K562 (cell line): ENCODE results near the gene SRCAP. TPM values are rescaled to one million over a fixed set of nuclear protein-coding genes. Genes with fewer than 3 reads are reported as not detected.

Experiments used
- ATAC-seq: fragments of 200-7000 bp; cut with Tn5 transposase; 3 replicates; pipeline ENCODE4 v1.9.1; 2020; ENCODE audit warnings: moderate library complexity
- BruUV-seq: library from RNA; stranded (reverse); fragments of 400-500 nt; replicated peaks from 2 replicates; lab custom pipeline; 2021; lab: Mats Ljungman, UMichigan
- CTCF ChIA-PET: fragments of 300-600 bp; formaldehyde crosslinking; extraction: SDS; loops from one replicate; lab custom pipeline; 2021; ENCODE audit warnings: low intra/inter-chr PET ratio; lab: Yijun Ruan, JAX
- POLR2A ChIA-PET: fragments of 300-600, 350-650 bp; sonication (Branson Sonifier 250); formaldehyde crosslinking; extraction: SDS; loops from one replicate; lab custom pipeline; 2021; ENCODE audit warnings: antibody characterized with exemption, inconsistent platforms; lab: Yijun Ruan, JAX
- DNase-seq, 4 experiments: peaks; one replicate each; pipeline versions ENCODE4 v3.0.0 to v3.0.0-alpha.2; 2011 to 2018; ENCODE audit warnings: low spot score in 3 of 4, mixed read lengths in 3 of 4; ENCODE audit errors: extremely low read depth in 1 of 4
- FAIRE-seq: peaks from 2 replicates; lab custom pipeline; 2011; peaks lifted over from hg19 to GRCh38; lab: Jason Lieb, UNC
- H2AFZ ChIP-seq: 2 replicates; pipeline ENCODE4 v1.6.0; 2011; ENCODE audit warnings: low read depth, low read length, control low read depth, inconsistent platforms
- H3K27ac ChIP-seq: fragments of 200-600 bp; 3 replicates; pipeline ENCODE4 v1.8.0; 2011; ENCODE audit warnings: low read depth, mild to moderate bottlenecking, control low read depth, inconsistent platforms, low read length, moderate library complexity, mixed read lengths; ENCODE audit errors: extremely low read depth
- H3K27me3 ChIP-seq, 2 experiments: fragments of 300-600 bp in 1 of 2; 2 replicates in 1 of 2; 3 replicates in 1 of 2; pipeline versions ENCODE4 v1.6.0 to v1.8.0; 2011; ENCODE audit warnings: inconsistent platforms in 2 of 2, low read length in 2 of 2, mild to moderate bottlenecking in 1 of 2, mixed read lengths in 1 of 2, moderate library complexity in 1 of 2; ENCODE audit not compliant: control insufficient read depth in 2 of 2, insufficient read depth in 2 of 2
- H3K36me3 ChIP-seq: fragments of 300-600 bp; 3 replicates; pipeline ENCODE4 v1.8.0; 2011; ENCODE audit warnings: mild to moderate bottlenecking, low read length, inconsistent platforms; ENCODE audit not compliant: control insufficient read depth, insufficient read depth
- H3K4me1 ChIP-seq, 2 experiments: fragments of 200-600 bp in 1 of 2; replicated peaks in 1 of 2; 2 replicates in 1 of 2; 3 replicates in 1 of 2; pipeline versions ENCODE4 v1.5.1 to v1.8.0; 2011; ENCODE audit warnings: inconsistent platforms in 2 of 2, low read length in 2 of 2, mild to moderate bottlenecking in 1 of 2, mixed read lengths in 1 of 2, moderate library complexity in 1 of 2; ENCODE audit not compliant: control insufficient read depth in 2 of 2, insufficient read depth in 2 of 2
- H3K4me2 ChIP-seq: 2 replicates; pipeline ENCODE4 v1.6.1; 2011; ENCODE audit warnings: low read length, control low read depth, inconsistent platforms, mixed read lengths; ENCODE audit not compliant: insufficient read depth
- H3K4me3 ChIP-seq: fragments of 200-600 bp; sonication (generic), shearing (Covaris generic); 2 replicates; pipeline ENCODE4 v1.5.1; 2016; ENCODE audit warnings: control low read depth, inconsistent platforms
- H3K79me2 ChIP-seq: fragments of 200-600 bp; 3 replicates; pipeline ENCODE4 v1.8.0; 2011; ENCODE audit warnings: low read length, inconsistent platforms; ENCODE audit not compliant: control insufficient read depth, insufficient read depth
- H3K9ac ChIP-seq, 2 experiments: 2 replicates each; pipeline versions ENCODE4 v1.6.0 to v1.6.1; 2011; ENCODE audit warnings: low read depth in 2 of 2, low read length in 2 of 2, control low read depth in 1 of 2, inconsistent platforms in 1 of 2, mild to moderate bottlenecking in 1 of 2, mixed read lengths in 1 of 2; ENCODE audit not compliant: insufficient read depth in 1 of 2
- H3K9me1 ChIP-seq: one replicate; pipeline ENCODE4 v1.6.0; 2011; ENCODE audit warnings: inconsistent platforms, mild to moderate bottlenecking, low read length, moderate library complexity; ENCODE audit not compliant: control insufficient read depth, insufficient read depth
- H3K9me3 ChIP-seq: replicated peaks from 2 replicates; pipeline ENCODE4 v1.5.1; 2011; ENCODE audit warnings: low read depth, low read length, inconsistent platforms; ENCODE audit not compliant: control insufficient read depth, insufficient read depth
- H4K20me1 ChIP-seq: replicated peaks from 2 replicates; pipeline ENCODE4 v1.6.1; 2011; ENCODE audit warnings: low read length, inconsistent platforms, mixed read lengths; ENCODE audit not compliant: control insufficient read depth, insufficient read depth
- CAMTA2 ChIP-seq: fragments of 250-450 bp; sonication (Bioruptor Pico); conservative IDR thresholded peaks from 2 replicates; pipeline ENCODE4 v1.5.1; 2022
- CBFA2T3 ChIP-seq: fragments of 450-650 bp; IDR thresholded peaks from 2 replicates; pipeline ENCODE4 v1.6.1; 2017
- MEIS2 ChIP-seq: fragments of 450-650 bp; IDR thresholded peaks from 2 replicates; pipeline ENCODE4 v1.6.1; 2014; ENCODE audit warnings: mild to moderate bottlenecking; ENCODE audit not compliant: partially characterized antibody
- PKNOX1 ChIP-seq: fragments of 450-650 bp; IDR thresholded peaks from 2 replicates; pipeline ENCODE4 v1.6.1; 2016
- RBM17 ChIP-seq: fragments of 200-400 bp; formaldehyde crosslinking; IDR thresholded peaks from 2 replicates; pipeline ENCODE4 v1.6.1; 2017; ENCODE audit warnings: low read depth, mild to moderate bottlenecking, low read length, borderline replicate concordance
- ZFP30 ChIP-seq: fragments of 250-450 bp; sonication (Bioruptor Pico); IDR thresholded peaks from 2 replicates; pipeline ENCODE4 v1.8.0; 2022; ENCODE audit warnings: moderate library complexity, mild to moderate bottlenecking, inconsistent platforms, borderline replicate concordance
- WGBS: fragments of 100-300 bp; shearing (Covaris generic); methylation state at CpG from one replicate; pipeline ENCODE4 v1.1.6; 2016; ENCODE audit warnings: low coverage, mixed read lengths; ENCODE audit not compliant: insufficient coverage; ENCODE audit errors: missing lambda C conversion rate; 5-methylcytosine and 5-hydroxymethylcytosine counted together
- in situ Hi-C: fragments of 300-500 bp; cut with MboI; formaldehyde crosslinking; loops from 4 replicates; pipeline ENCODE4 v1.15.0; 2018; ENCODE audit warnings: inconsistent platforms, mixed read lengths
- intact Hi-C: fragments of 100-400 bp; cut with micrococcal nuclease; formaldehyde crosslinking; loops from 2 replicates; pipeline ENCODE4 v1.14.2; 2022
- polyA plus RNA-seq, 8 experiments: library from polyadenylated mRNA; depleted of rRNA in 4 of 8; stranded (reverse) in 5 of 8; unstranded in 3 of 8; fragments of >200 nt; fragmentation: Nextera tagmentation in 2 of 8; fragmentation: Illumina TruSeq in 1 of 8; extraction: Ambion mirVana in 2 of 8; extraction: Trizol in 1 of 8; gene quantifications; 2 replicates each; pipeline versions ENCODE4 v1.2.1 to v1.2.3, GENCODE V29; 2011 to 2014; ENCODE audit warnings: inconsistent platforms in 1 of 8, missing spikeins in 1 of 8
- total RNA-seq, 7 experiments: library from RNA; depleted of rRNA in 6 of 7; stranded (reverse); fragments of >200 nt in 6 of 7; fragmentation: Illumina TruSeq in 2 of 7; extraction: Trizol in 2 of 7; gene quantifications; 2 replicates each; pipeline versions ENCODE4 v1.2.1 to v1.2.3, GENCODE V29; 2011 to 2021; ENCODE audit warnings: low replicate concordance in 1 of 7
- TF ChIP-seq, protein P1 (sequence below), 3 experiments: IDR thresholded peaks in 2 of 3; conservative IDR thresholded peaks in 1 of 3; 2 replicates each; pipeline ENCODE4 v1.5.1; 2011 to 2012; ENCODE audit warnings: low read length in 3 of 3, mild to moderate bottlenecking in 3 of 3, control low read depth in 2 of 3, improper control_type of control experiment in 1 of 3, inconsistent platforms in 1 of 3, low read depth in 1 of 3, mixed read lengths in 1 of 3, moderate library complexity in 1 of 3; ENCODE audit not compliant: insufficient read depth in 2 of 3
- TF ChIP-seq, protein P2 (sequence below): sonication (generic); formaldehyde crosslinking; IDR thresholded peaks from 2 replicates; pipeline ENCODE4 v1.8.0; 2023; ENCODE audit warnings: missing genetic modification reagents, mild to moderate bottlenecking, borderline replicate concordance
- TF ChIP-seq, protein P3 (sequence below): fragments of 450-650 bp; formaldehyde crosslinking; IDR thresholded peaks from 2 replicates; pipeline ENCODE4 v1.4.0; 2020; ENCODE audit warnings: mild to moderate bottlenecking, mixed read lengths

SRCAP gene
- total and polyA plus RNA-seq, 9 of the 15 experiments (the other 6 are each of a cell fraction or from before 2014, with no cell fraction given), result 0.21 to 62.6 (median 5.8) TPM

- TF ChIP-seq, protein P1, sequence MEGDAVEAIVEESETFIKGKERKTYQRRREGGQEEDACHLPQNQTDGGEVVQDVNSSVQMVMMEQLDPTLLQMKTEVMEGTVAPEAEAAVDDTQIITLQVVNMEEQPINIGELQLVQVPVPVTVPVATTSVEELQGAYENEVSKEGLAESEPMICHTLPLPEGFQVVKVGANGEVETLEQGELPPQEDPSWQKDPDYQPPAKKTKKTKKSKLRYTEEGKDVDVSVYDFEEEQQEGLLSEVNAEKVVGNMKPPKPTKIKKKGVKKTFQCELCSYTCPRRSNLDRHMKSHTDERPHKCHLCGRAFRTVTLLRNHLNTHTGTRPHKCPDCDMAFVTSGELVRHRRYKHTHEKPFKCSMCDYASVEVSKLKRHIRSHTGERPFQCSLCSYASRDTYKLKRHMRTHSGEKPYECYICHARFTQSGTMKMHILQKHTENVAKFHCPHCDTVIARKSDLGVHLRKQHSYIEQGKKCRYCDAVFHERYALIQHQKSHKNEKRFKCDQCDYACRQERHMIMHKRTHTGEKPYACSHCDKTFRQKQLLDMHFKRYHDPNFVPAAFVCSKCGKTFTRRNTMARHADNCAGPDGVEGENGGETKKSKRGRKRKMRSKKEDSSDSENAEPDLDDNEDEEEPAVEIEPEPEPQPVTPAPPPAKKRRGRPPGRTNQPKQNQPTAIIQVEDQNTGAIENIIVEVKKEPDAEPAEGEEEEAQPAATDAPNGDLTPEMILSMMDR (IDR thresholded peaks at IDR 0.05 in 2 of 3, conservative IDR thresholded peaks at IDR 0.05 in 1 of 3; ENCODE audit: insufficient read depth in 2 of 3, low read depth in 1 of 3, low read length in 3 of 3), result no peak
- TF ChIP-seq RBM17 (no peak), CAMTA2 (CRISPR knock-in tag) (no peak), CBFA2T3 (peak; percentile 45)
Measured at GRCh38 chr16:30691907-30692306, 7.1 kb upstream of the SRCAP start (continued).

DNA sequence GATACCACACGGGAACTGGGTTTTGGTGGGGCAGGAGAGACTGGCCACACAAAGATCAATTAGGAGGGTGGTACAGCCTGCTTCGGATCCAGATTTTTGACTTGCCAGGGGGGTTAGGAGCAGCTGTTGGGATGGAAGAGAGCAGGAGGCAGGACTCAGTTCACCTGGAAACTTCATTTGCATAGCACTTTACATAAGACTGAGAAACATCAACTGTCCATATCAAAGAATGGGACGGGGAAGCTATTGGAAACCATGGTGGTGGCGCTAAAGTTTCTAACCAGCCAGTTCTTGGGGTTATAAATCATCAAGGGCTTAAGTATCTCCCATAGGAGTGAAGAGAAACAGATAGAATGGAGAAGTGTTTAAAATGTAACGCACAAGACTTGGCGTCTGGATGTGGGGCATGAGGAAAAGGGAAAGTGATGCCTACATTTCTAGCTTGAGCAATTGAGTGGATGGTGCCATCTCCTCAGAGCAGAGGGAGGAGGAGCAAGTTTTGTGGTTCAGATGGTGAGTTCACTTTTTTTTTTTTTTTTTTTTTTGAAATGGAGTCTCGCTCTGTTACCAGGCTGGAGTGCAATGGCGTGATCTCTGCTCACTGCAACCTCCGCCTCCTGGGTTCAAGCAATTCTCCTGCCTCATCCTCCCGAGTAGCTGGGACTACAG, 6.4 kb upstream of the SRCAP start:
- ATAC-seq (no peak), DNase-seq (peak in 1 of 4 experiments; percentile 4), FAIRE-seq (no peak)
- no peaks in the 10 kb centered on the region for H3K36me3 ChIP-seq
- CTCF ChIA-PET, result no interaction called here
- POLR2A ChIA-PET, result interaction anchor here (0.8 to 1.5 kb wide), 5 partner anchors 8 to 297 kb away, joined by 3 to 6 read pairs (median 3); partner anchors contain the start of gene ZNF48
- intact Hi-C loops, result loop anchor here (10.0 kb wide), 1 partner anchor 158 kb away; the partner anchor contains the start of gene ZNF747
- H2AFZ ChIP-seq, result peak overlapping the region; percentile 66
- H3K4me3 ChIP-seq, result no peak overlapping the region
- WGBS, result 56% methylated on average over 7 of the region's 10 CpGs
- H4K20me1 ChIP-seq, result no peaks in the 10 kb centered on the region
- H3K9me3 ChIP-seq, result no peaks in the 10 kb centered on the region
- H3K27ac ChIP-seq, result no peak overlapping the region
- peak overlapping the region in 1 of 2 experiments; percentile 45; a peak in 1 of 4 replicates for H3K9ac ChIP-seq
- H3K4me2 ChIP-seq, result peak overlapping the region; percentile 27; the same call in 1 of the 2 replicates
- H3K27me3 ChIP-seq, result no peaks in the 10 kb centered on the region
- no TSS peak for BruUV-seq
- no peaks in the 10 kb centered on the region for H3K9me1 ChIP-seq
- peaks cover 19 to 28% of the 10 kb centered on the region in 2 experiments for H3K4me1 ChIP-seq
- H3K79me2 ChIP-seq, result no peaks in the 10 kb centered on the region
- in situ Hi-C loops, result no loop called here
- peak; percentile 45 for TF ChIP-seq PKNOX1
- TF ChIP-seq MEIS2, result peak; percentile 13
- TF ChIP-seq, protein P2, sequence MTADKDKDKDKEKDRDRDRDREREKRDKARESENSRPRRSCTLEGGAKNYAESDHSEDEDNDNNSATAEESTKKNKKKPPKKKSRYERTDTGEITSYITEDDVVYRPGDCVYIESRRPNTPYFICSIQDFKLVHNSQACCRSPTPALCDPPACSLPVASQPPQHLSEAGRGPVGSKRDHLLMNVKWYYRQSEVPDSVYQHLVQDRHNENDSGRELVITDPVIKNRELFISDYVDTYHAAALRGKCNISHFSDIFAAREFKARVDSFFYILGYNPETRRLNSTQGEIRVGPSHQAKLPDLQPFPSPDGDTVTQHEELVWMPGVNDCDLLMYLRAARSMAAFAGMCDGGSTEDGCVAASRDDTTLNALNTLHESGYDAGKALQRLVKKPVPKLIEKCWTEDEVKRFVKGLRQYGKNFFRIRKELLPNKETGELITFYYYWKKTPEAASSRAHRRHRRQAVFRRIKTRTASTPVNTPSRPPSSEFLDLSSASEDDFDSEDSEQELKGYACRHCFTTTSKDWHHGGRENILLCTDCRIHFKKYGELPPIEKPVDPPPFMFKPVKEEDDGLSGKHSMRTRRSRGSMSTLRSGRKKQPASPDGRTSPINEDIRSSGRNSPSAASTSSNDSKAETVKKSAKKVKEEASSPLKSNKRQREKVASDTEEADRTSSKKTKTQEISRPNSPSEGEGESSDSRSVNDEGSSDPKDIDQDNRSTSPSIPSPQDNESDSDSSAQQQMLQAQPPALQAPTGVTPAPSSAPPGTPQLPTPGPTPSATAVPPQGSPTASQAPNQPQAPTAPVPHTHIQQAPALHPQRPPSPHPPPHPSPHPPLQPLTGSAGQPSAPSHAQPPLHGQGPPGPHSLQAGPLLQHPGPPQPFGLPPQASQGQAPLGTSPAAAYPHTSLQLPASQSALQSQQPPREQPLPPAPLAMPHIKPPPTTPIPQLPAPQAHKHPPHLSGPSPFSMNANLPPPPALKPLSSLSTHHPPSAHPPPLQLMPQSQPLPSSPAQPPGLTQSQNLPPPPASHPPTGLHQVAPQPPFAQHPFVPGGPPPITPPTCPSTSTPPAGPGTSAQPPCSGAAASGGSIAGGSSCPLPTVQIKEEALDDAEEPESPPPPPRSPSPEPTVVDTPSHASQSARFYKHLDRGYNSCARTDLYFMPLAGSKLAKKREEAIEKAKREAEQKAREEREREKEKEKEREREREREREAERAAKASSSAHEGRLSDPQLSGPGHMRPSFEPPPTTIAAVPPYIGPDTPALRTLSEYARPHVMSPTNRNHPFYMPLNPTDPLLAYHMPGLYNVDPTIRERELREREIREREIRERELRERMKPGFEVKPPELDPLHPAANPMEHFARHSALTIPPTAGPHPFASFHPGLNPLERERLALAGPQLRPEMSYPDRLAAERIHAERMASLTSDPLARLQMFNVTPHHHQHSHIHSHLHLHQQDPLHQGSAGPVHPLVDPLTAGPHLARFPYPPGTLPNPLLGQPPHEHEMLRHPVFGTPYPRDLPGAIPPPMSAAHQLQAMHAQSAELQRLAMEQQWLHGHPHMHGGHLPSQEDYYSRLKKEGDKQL, result no peak
- TF ChIP-seq, protein P3, sequence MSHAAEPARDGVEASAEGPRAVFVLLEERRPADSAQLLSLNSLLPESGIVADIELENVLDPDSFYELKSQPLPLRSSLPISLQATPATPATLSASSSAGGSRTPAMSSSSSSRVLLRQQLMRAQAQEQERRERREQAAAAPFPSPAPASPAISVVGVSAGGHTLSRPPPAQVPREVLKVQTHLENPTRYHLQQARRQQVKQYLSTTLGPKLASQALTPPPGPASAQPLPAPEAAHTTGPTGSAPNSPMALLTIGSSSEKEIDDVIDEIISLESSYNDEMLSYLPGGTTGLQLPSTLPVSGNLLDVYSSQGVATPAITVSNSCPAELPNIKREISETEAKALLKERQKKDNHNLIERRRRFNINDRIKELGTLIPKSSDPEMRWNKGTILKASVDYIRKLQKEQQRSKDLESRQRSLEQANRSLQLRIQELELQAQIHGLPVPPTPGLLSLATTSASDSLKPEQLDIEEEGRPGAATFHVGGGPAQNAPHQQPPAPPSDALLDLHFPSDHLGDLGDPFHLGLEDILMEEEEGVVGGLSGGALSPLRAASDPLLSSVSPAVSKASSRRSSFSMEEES (CRISPR knock-in tag), result no peak
- TF ChIP-seq ZFP30 (CRISPR knock-in tag), result no peak
